Esophagus squamous epithelium (tissue), 4 donors: ENCODE results near the gene FNBP1.
"Not testable (repeated sequence)": the region's sequence is repeated elsewhere in the genome, so short reads cannot be mapped to it uniquely, and the experiment has no call there.

Experiments used
- POLR2A ChIP-seq, 4 donors: fragments of 450-650 bp; IDR thresholded peaks; one replicate each; pipeline ENCODE4 v1.6.1; 2017; ENCODE audit warnings: antibody characterized with exemption in 4 of 4, mild to moderate bottlenecking in 4 of 4, moderate library complexity in 3 of 4
- TF ChIP-seq, protein P1 (sequence below), 6 experiments: fragments of 450-650 bp in 4 of 6; fragments of 200-600 bp in 2 of 6; sonication (generic) in 2 of 6; IDR thresholded peaks; one replicate each; pipeline ENCODE4 v1.5.1; 2016 to 2019; ENCODE audit warnings: antibody characterized with exemption in 6 of 6, mild to moderate bottlenecking in 4 of 6, moderate library complexity in 4 of 6

DNA sequence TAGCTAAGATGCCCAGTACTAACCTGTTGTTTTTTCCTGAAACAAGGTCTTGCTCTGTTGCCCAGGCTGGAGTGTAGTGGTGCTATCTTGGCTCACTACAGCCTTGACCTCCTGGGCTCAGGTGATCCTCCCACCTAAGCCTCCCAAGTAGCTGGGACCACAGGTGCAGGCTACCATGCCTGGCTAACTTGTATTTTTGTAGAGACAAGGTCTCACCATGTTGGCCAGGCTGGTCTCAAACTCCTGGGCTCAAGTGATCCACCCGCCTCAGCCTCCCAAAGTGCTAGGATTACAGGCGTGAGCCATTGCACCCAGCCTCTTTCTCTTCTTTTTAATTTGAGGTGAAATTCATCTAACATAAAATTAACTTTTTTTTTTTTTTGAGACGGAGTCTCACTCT is 21.1 kb downstream of the FNBP1 start:
- TF ChIP-seq, protein P1, sequence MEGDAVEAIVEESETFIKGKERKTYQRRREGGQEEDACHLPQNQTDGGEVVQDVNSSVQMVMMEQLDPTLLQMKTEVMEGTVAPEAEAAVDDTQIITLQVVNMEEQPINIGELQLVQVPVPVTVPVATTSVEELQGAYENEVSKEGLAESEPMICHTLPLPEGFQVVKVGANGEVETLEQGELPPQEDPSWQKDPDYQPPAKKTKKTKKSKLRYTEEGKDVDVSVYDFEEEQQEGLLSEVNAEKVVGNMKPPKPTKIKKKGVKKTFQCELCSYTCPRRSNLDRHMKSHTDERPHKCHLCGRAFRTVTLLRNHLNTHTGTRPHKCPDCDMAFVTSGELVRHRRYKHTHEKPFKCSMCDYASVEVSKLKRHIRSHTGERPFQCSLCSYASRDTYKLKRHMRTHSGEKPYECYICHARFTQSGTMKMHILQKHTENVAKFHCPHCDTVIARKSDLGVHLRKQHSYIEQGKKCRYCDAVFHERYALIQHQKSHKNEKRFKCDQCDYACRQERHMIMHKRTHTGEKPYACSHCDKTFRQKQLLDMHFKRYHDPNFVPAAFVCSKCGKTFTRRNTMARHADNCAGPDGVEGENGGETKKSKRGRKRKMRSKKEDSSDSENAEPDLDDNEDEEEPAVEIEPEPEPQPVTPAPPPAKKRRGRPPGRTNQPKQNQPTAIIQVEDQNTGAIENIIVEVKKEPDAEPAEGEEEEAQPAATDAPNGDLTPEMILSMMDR (IDR thresholded peaks at IDR 0.05): not testable (repeated sequence)
- TF ChIP-seq POLR2A (IDR thresholded peaks at IDR 0.05): not testable (repeated sequence)
